ENCODE results near the gene ZBTB48. TPM values are rescaled to one million over a fixed set of nuclear protein-coding genes. Genes with fewer than 3 reads are reported as not detected.

Gene ZBTB48
- total and polyA plus RNA-seq, 12 donors, result 6.8 to 245 (median 31.2) TPM

GRCh38 chr1:6622396-6623152, 42.8 kb downstream of the ZBTB48 start:
- TF ChIP-seq CTCF (IDR thresholded peaks at IDR 0.05) (no peak), POLR2A (IDR thresholded peaks at IDR 0.05) (no peak)
- no peaks in the 10 kb centered on the region for H3K27me3 ChIP-seq
- WGBS, 4 donors, result 76 to 86% (median 82%) methylated on average over 8 to 10 of the region's 10 CpGs
- intact Hi-C loops (cut with DNase I), result no loop called here
- peak overlapping the region in 4 of 5 donors; percentile 34 to 95 (median 68) for H3K27ac ChIP-seq
- no peak for DNase-seq
- H3K4me1 ChIP-seq (replicated peaks in 1 of 2), result peaks cover 14 to 24% of the 10 kb centered on the region in 2 donors
- H3K36me3 ChIP-seq (replicated peaks in 1 of 2), result peaks cover 0 to 41% of the 10 kb centered on the region in 2 donors
- no peaks in the 10 kb centered on the region for H3K9me3 ChIP-seq (replicated peaks in 1 of 3)
- no peak overlapping the region for H3K4me3 ChIP-seq

- no peaks in the 10 kb centered on the region for H3K27me3 ChIP-seq
- H3K4me3 ChIP-seq, result no peak overlapping the region
- H3K9me3 ChIP-seq (replicated peaks in 1 of 3), result no peaks in the 10 kb centered on the region
- H3K36me3 ChIP-seq (replicated peaks in 1 of 2), result peaks cover 0 to 39% of the 10 kb centered on the region in 2 donors
- intact Hi-C loops (cut with DNase I), result no loop called here
- 64 to 79% (median 72%) methylated on average over 14 of the region's 14 CpGs for WGBS, 4 donors
- peak overlapping the region; percentile 10 to 95 (median 89) for H3K27ac ChIP-seq
- peak in 5 of 7 donors; percentile 54 to 83 (median 60) for DNase-seq
- peaks cover 14 to 24% of the 10 kb centered on the region in 2 donors for H3K4me1 ChIP-seq (replicated peaks in 1 of 2)
- no peak for TF ChIP-seq CTCF (IDR thresholded peaks at IDR 0.05)
- TF ChIP-seq POLR2A (IDR thresholded peaks at IDR 0.05), result no peak
Measured at GRCh38 chr1:6623269-6623965, 43.6 kb downstream of the ZBTB48 start.

GRCh38 chr1:6624710-6625583, 45.2 kb downstream of the ZBTB48 start, which contains the start of gene THAP3:
THAP3 (plus strand) TSS chr1:6624868; CDS start chr1:6625219, 351 bp downstream.
- Histone ChIP-seq H3K27me3 (no peaks in the 10 kb centered on the region), H3K4me1 (replicated peaks in 1 of 2) (peaks cover 14 to 24% of the 10 kb centered on the region in 2 donors), H3K4me3 (peak within 1 kb of the TSS; percentile 28 to 91 (median 64)), H3K36me3 (replicated peaks in 1 of 2) (peaks cover 0 to 47% of the 10 kb centered on the region in 2 donors), H3K9me3 (replicated peaks in 1 of 3) (no peaks in the 10 kb centered on the region), H3K27ac (peak within 1 kb of the TSS; percentile 60 to 95 (median 89))
- intact Hi-C loops (cut with DNase I), result no loop called here
- 0 to 1% (median 1%) methylated on average over 1 to 73 of the region's 73 CpGs for WGBS, 4 donors
- TF ChIP-seq POLR2A (IDR thresholded peaks at IDR 0.05) (peak in 1 of 2 donors; percentile 52), CTCF (IDR thresholded peaks at IDR 0.05) (no peak)
- DNase-seq, result peak; percentile 87 to 91 (median 90)

Measured in adrenal gland (tissue), 12 donors.